VCaP (cell line): ENCODE results near the gene AFTPH.

Source experiments
- H3K27ac ChIP-seq: fragments of 450-650 bp; 2 replicates; pipeline ENCODE4 v1.5.1; 2017
- CTCF ChIP-seq: fragments of 450-650 bp; conservative IDR thresholded peaks from 2 replicates; pipeline ENCODE4 v1.5.1; 2017; ENCODE audit warnings: mild to moderate bottlenecking, moderate library complexity

AFTPH gene

GRCh38 chr2:64488050-64488974 is 35.8 kb upstream of the AFTPH start:
- no peak overlapping the region for H3K27ac ChIP-seq
- TF ChIP-seq CTCF, result peak; percentile 97

- no peak for TF ChIP-seq CTCF
Measured at GRCh38 chr2:64489081-64489751, 34.9 kb upstream of the AFTPH start.

GRCh38 chr2:64491426-64491825 is 32.7 kb upstream of the AFTPH start:
- no peak overlapping the region for H3K27ac ChIP-seq
- no peak for TF ChIP-seq CTCF

More at GRCh38 chr2:64489081-64489751, 34.9 kb upstream of the AFTPH start:
- H3K27ac ChIP-seq, result peak overlapping the region; percentile 18; the same call in 1 of the 2 replicates

- no peak overlapping the region for H3K27ac ChIP-seq
- TF ChIP-seq CTCF, result no peak
Measured at GRCh38 chr2:64492272-64492671, 31.9 kb upstream of the AFTPH start.

GRCh38 chr2:64492821-64493220 is 31.3 kb upstream of the AFTPH start:
- H3K27ac ChIP-seq, result no peak overlapping the region
- no peak for TF ChIP-seq CTCF

- H3K27ac ChIP-seq, result no peak overlapping the region
- no peak for TF ChIP-seq CTCF
Measured at GRCh38 chr2:64493788-64494187, 30.3 kb upstream of the AFTPH start.

- H3K27ac ChIP-seq, result peak overlapping the region; percentile 74
- TF ChIP-seq CTCF, result no peak
Measured at GRCh38 chr2:64498438-64498837, 25.7 kb upstream of the AFTPH start.
